K562 (cell line): ENCODE data around the gene LRRC10. TPM values are rescaled to one million over a fixed set of nuclear protein-coding genes. Genes with fewer than 3 reads are reported as not detected.

Experiments
- ATAC-seq: fragments of 200-7000 bp; cut with Tn5 transposase; 3 replicates; pipeline ENCODE4 v1.9.1; 2020; ENCODE audit warnings: moderate library complexity
- BruUV-seq: library from RNA; stranded (reverse); fragments of 400-500 nt; replicated peaks from 2 replicates; lab custom pipeline; 2021; lab: Mats Ljungman, UMichigan
- CTCF ChIA-PET: fragments of 300-600 bp; formaldehyde crosslinking; extraction: SDS; loops from one replicate; lab custom pipeline; 2021; ENCODE audit warnings: low intra/inter-chr PET ratio; lab: Yijun Ruan, JAX
- POLR2A ChIA-PET: fragments of 300-600, 350-650 bp; sonication (Branson Sonifier 250); formaldehyde crosslinking; extraction: SDS; loops from one replicate; lab custom pipeline; 2021; ENCODE audit warnings: antibody characterized with exemption, inconsistent platforms; lab: Yijun Ruan, JAX
- DNase-seq, 4 experiments: peaks; one replicate each; pipeline versions ENCODE4 v3.0.0 to v3.0.0-alpha.2; 2011 to 2018; ENCODE audit warnings: low spot score in 3 of 4, mixed read lengths in 3 of 4; ENCODE audit errors: extremely low read depth in 1 of 4
- FAIRE-seq: peaks from 2 replicates; lab custom pipeline; 2011; peaks lifted over from hg19 to GRCh38; lab: Jason Lieb, UNC
- H2AFZ ChIP-seq: 2 replicates; pipeline ENCODE4 v1.6.0; 2011; ENCODE audit warnings: low read depth, low read length, control low read depth, inconsistent platforms
- H3K27ac ChIP-seq: fragments of 200-600 bp; 3 replicates; pipeline ENCODE4 v1.8.0; 2011; ENCODE audit warnings: low read depth, mild to moderate bottlenecking, control low read depth, inconsistent platforms, low read length, moderate library complexity, mixed read lengths; ENCODE audit errors: extremely low read depth
- H3K27me3 ChIP-seq, 2 experiments: fragments of 300-600 bp in 1 of 2; 2 replicates in 1 of 2; 3 replicates in 1 of 2; pipeline versions ENCODE4 v1.6.0 to v1.8.0; 2011; ENCODE audit warnings: inconsistent platforms in 2 of 2, low read length in 2 of 2, mild to moderate bottlenecking in 1 of 2, mixed read lengths in 1 of 2, moderate library complexity in 1 of 2; ENCODE audit not compliant: control insufficient read depth in 2 of 2, insufficient read depth in 2 of 2
- H3K36me3 ChIP-seq: fragments of 300-600 bp; 3 replicates; pipeline ENCODE4 v1.8.0; 2011; ENCODE audit warnings: mild to moderate bottlenecking, low read length, inconsistent platforms; ENCODE audit not compliant: control insufficient read depth, insufficient read depth
- H3K4me1 ChIP-seq, 2 experiments: fragments of 200-600 bp in 1 of 2; replicated peaks in 1 of 2; 2 replicates in 1 of 2; 3 replicates in 1 of 2; pipeline versions ENCODE4 v1.5.1 to v1.8.0; 2011; ENCODE audit warnings: inconsistent platforms in 2 of 2, low read length in 2 of 2, mild to moderate bottlenecking in 1 of 2, mixed read lengths in 1 of 2, moderate library complexity in 1 of 2; ENCODE audit not compliant: control insufficient read depth in 2 of 2, insufficient read depth in 2 of 2
- H3K4me2 ChIP-seq: 2 replicates; pipeline ENCODE4 v1.6.1; 2011; ENCODE audit warnings: low read length, control low read depth, inconsistent platforms, mixed read lengths; ENCODE audit not compliant: insufficient read depth
- H3K4me3 ChIP-seq: fragments of 200-600 bp; sonication (generic), shearing (Covaris generic); 2 replicates; pipeline ENCODE4 v1.5.1; 2016; ENCODE audit warnings: control low read depth, inconsistent platforms
- H3K79me2 ChIP-seq: fragments of 200-600 bp; 3 replicates; pipeline ENCODE4 v1.8.0; 2011; ENCODE audit warnings: low read length, inconsistent platforms; ENCODE audit not compliant: control insufficient read depth, insufficient read depth
- H3K9ac ChIP-seq, 2 experiments: 2 replicates each; pipeline versions ENCODE4 v1.6.0 to v1.6.1; 2011; ENCODE audit warnings: low read depth in 2 of 2, low read length in 2 of 2, control low read depth in 1 of 2, inconsistent platforms in 1 of 2, mild to moderate bottlenecking in 1 of 2, mixed read lengths in 1 of 2; ENCODE audit not compliant: insufficient read depth in 1 of 2
- H3K9me1 ChIP-seq: one replicate; pipeline ENCODE4 v1.6.0; 2011; ENCODE audit warnings: inconsistent platforms, mild to moderate bottlenecking, low read length, moderate library complexity; ENCODE audit not compliant: control insufficient read depth, insufficient read depth
- H3K9me3 ChIP-seq: replicated peaks from 2 replicates; pipeline ENCODE4 v1.5.1; 2011; ENCODE audit warnings: low read depth, low read length, inconsistent platforms; ENCODE audit not compliant: control insufficient read depth, insufficient read depth
- H4K20me1 ChIP-seq: replicated peaks from 2 replicates; pipeline ENCODE4 v1.6.1; 2011; ENCODE audit warnings: low read length, inconsistent platforms, mixed read lengths; ENCODE audit not compliant: control insufficient read depth, insufficient read depth
- ATF3 ChIP-seq, 2 experiments: fragments of 450-650 bp in 1 of 2; sonication (generic) in 1 of 2; formaldehyde crosslinking in 1 of 2; IDR thresholded peaks in 1 of 2; conservative IDR thresholded peaks in 1 of 2; 2 replicates each; pipeline versions ENCODE4 v1.6.1 to v1.8.1; 2016 to 2023; ENCODE audit warnings: mild to moderate bottlenecking in 2 of 2, moderate library complexity in 2 of 2, inconsistent platforms in 1 of 2, missing genetic modification reagents in 1 of 2
- BRD4 ChIP-seq: fragments of 200-600 bp; sonication (generic); IDR thresholded peaks from 2 replicates; pipeline ENCODE4 v1.6.1; 2017; ENCODE audit warnings: inconsistent platforms
- CHD4 ChIP-seq: fragments of 200-600 bp; sonication (generic); IDR thresholded peaks from 3 replicates; pipeline ENCODE4 v1.6.1; 2012; ENCODE audit warnings: low read depth, mild to moderate bottlenecking, mixed read lengths, low read length, inconsistent platforms; ENCODE audit not compliant: insufficient read depth, insufficient replicate concordance, poor library complexity, severe bottlenecking
- DEAF1 ChIP-seq: fragments of 450-650 bp; formaldehyde crosslinking; IDR thresholded peaks from 2 replicates; pipeline ENCODE4 v1.4.0; 2020; ENCODE audit warnings: mild to moderate bottlenecking, moderate library complexity
- HNRNPH1 ChIP-seq: fragments of 200-400 bp; formaldehyde crosslinking; optimal IDR thresholded peaks from 2 replicates; pipeline ENCODE3; 2017; ENCODE audit warnings: low read depth, mild to moderate bottlenecking, low read length, moderate library complexity
- MEF2A ChIP-seq: IDR thresholded peaks from 2 replicates; pipeline ENCODE4 v1.6.1; 2011; ENCODE audit warnings: low read depth, mild to moderate bottlenecking, low read length, moderate library complexity; ENCODE audit not compliant: control insufficient read depth
- ZNF740 ChIP-seq, 3 experiments: fragments of 200-800 bp in 1 of 3; sonication (Bioruptor generic) in 1 of 3; sonication (generic) in 1 of 3; formaldehyde crosslinking in 1 of 3; IDR thresholded peaks; 2 replicates each; pipeline versions ENCODE4 v1.6.1 to v1.8.0; 2016 to 2022; ENCODE audit warnings: mild to moderate bottlenecking in 2 of 3, missing compliant biosample characterization in 2 of 3, missing genetic modification characterization in 2 of 3, missing genetic modification reagents in 1 of 3
- ZNF766 ChIP-seq: fragments of 200-800 bp; sonication (Bioruptor generic); conservative IDR thresholded peaks from 2 replicates; pipeline ENCODE4 v1.6.1; 2016; ENCODE audit warnings: missing genetic modification characterization, missing compliant biosample characterization
- WGBS: fragments of 100-300 bp; shearing (Covaris generic); methylation state at CpG from one replicate; pipeline ENCODE4 v1.1.6; 2016; ENCODE audit warnings: low coverage, mixed read lengths; ENCODE audit not compliant: insufficient coverage; ENCODE audit errors: missing lambda C conversion rate; 5-methylcytosine and 5-hydroxymethylcytosine counted together
- in situ Hi-C: fragments of 300-500 bp; cut with MboI; formaldehyde crosslinking; loops from 4 replicates; pipeline ENCODE4 v1.15.0; 2018; ENCODE audit warnings: inconsistent platforms, mixed read lengths
- intact Hi-C: fragments of 100-400 bp; cut with micrococcal nuclease; formaldehyde crosslinking; loops from 2 replicates; pipeline ENCODE4 v1.14.2; 2022
- polyA plus RNA-seq, 8 experiments: library from polyadenylated mRNA; depleted of rRNA in 4 of 8; stranded (reverse) in 5 of 8; unstranded in 3 of 8; fragments of >200 nt; fragmentation: Nextera tagmentation in 2 of 8; fragmentation: Illumina TruSeq in 1 of 8; extraction: Ambion mirVana in 2 of 8; extraction: Trizol in 1 of 8; gene quantifications; 2 replicates each; pipeline versions ENCODE4 v1.2.1 to v1.2.3, GENCODE V29; 2011 to 2014; ENCODE audit warnings: inconsistent platforms in 1 of 8, missing spikeins in 1 of 8
- total RNA-seq, 7 experiments: library from RNA; depleted of rRNA in 6 of 7; stranded (reverse); fragments of >200 nt in 6 of 7; fragmentation: Illumina TruSeq in 2 of 7; extraction: Trizol in 2 of 7; gene quantifications; 2 replicates each; pipeline versions ENCODE4 v1.2.1 to v1.2.3, GENCODE V29; 2011 to 2021; ENCODE audit warnings: low replicate concordance in 1 of 7

Gene LRRC10
- total and polyA plus RNA-seq, 9 of the 15 experiments (the other 6 are each of a cell fraction or from before 2014, with no cell fraction given): 0.09 TPM; not detected in 8

- ChIA-PET CTCF (interaction anchor here (1.0 kb wide), 1 partner anchor 9 kb away, joined by 3 read pairs; no protein-coding TSS in a partner anchor), POLR2A (interaction anchor here (1.2 kb wide), 2 partner anchors 9 to 11 kb away, joined by 5 to 6 read pairs; no protein-coding TSS in a partner anchor)
- no peak overlapping the region for H2AFZ ChIP-seq
- H3K36me3 ChIP-seq: no peaks in the 10 kb centered on the region
- in situ Hi-C loops: no loop called here
- no peaks in the 10 kb centered on the region for H3K79me2 ChIP-seq
- no peak overlapping the region for H3K4me2 ChIP-seq
- no peaks in the 10 kb centered on the region for H3K9me3 ChIP-seq
- H3K4me1 ChIP-seq: peaks cover 0 to 14% of the 10 kb centered on the region in 2 experiments; a peak in 2 of 5 replicates
- TF ChIP-seq ATF3 (IDR thresholded peaks at IDR 0.05) (peak; percentile 44), ATF3 (CRISPR knock-in tag; conservative IDR thresholded peaks at IDR 0.05) (no peak), HNRNPH1 (no peak), ZNF766 (no peak)
- TF ChIP-seq, all 486 proteins: peak for 1
- H3K27ac ChIP-seq: no peak overlapping the region
- H3K9ac ChIP-seq: no peak overlapping the region
- FAIRE-seq (no peak), ATAC-seq (no peak), DNase-seq (no peak)
- WGBS: 16% methylated on average over 3 of the region's 3 CpGs
- BruUV-seq: no TSS peak
- H3K9me1 ChIP-seq: no peaks in the 10 kb centered on the region
- H3K4me3 ChIP-seq: no peak overlapping the region
- no peaks in the 10 kb centered on the region for H3K27me3 ChIP-seq
- H4K20me1 ChIP-seq: no peaks in the 10 kb centered on the region
- intact Hi-C loops: no loop called here
Measured at GRCh38 chr12:69648476-69648875, 37.8 kb upstream of the LRRC10 start.

GRCh38 chr12:69647178-69647577, 36.5 kb upstream of the LRRC10 start:
- H4K20me1 ChIP-seq: no peaks in the 10 kb centered on the region
- H3K79me2 ChIP-seq: no peaks in the 10 kb centered on the region
- peak overlapping the region; percentile 2; the same call in 1 of the 2 replicates for H2AFZ ChIP-seq
- H3K9ac ChIP-seq: no peak overlapping the region
- no peaks in the 10 kb centered on the region for H3K9me1 ChIP-seq
- no peak overlapping the region for H3K27ac ChIP-seq
- ChIA-PET CTCF (no interaction called here), POLR2A (no interaction called here)
- no peaks in the 10 kb centered on the region for H3K9me3 ChIP-seq
- no peak for TF ChIP-seq MEF2A
- no peak for TF ChIP-seq BRD4
- TF ChIP-seq CHD4: no peak
- TF ChIP-seq ZNF740 (CRISPR knock-in tag; IDR thresholded peaks at IDR 0.05): no peak
- TF ChIP-seq ZNF740 (tag; IDR thresholded peaks at IDR 0.05): no peak
- no peak for TF ChIP-seq DEAF1 (CRISPR knock-in tag)
- no peak overlapping the region for H3K4me3 ChIP-seq
- no peaks in the 10 kb centered on the region for H3K27me3 ChIP-seq
- intact Hi-C loops: no loop called here
- H3K4me1 ChIP-seq: peaks cover 0 to 9% of the 10 kb centered on the region in 2 experiments; a peak in 3 of 5 replicates
- ATAC-seq (no peak), DNase-seq (no peak), FAIRE-seq (no peak)
- H3K4me2 ChIP-seq: no peak overlapping the region
- BruUV-seq: no TSS peak
- in situ Hi-C loops: no loop called here
- no peaks in the 10 kb centered on the region for H3K36me3 ChIP-seq
- 5% methylated on average over 4 of the region's 4 CpGs for WGBS
